ENCODE measurements around the gene RAX2. TPM values are rescaled to one million over a fixed set of nuclear protein-coding genes. Genes with fewer than 3 reads are reported as not detected.

The RAX2 gene
- total and polyA plus RNA-seq, 2 experiments from 2014 or later, result not detected

DNA sequence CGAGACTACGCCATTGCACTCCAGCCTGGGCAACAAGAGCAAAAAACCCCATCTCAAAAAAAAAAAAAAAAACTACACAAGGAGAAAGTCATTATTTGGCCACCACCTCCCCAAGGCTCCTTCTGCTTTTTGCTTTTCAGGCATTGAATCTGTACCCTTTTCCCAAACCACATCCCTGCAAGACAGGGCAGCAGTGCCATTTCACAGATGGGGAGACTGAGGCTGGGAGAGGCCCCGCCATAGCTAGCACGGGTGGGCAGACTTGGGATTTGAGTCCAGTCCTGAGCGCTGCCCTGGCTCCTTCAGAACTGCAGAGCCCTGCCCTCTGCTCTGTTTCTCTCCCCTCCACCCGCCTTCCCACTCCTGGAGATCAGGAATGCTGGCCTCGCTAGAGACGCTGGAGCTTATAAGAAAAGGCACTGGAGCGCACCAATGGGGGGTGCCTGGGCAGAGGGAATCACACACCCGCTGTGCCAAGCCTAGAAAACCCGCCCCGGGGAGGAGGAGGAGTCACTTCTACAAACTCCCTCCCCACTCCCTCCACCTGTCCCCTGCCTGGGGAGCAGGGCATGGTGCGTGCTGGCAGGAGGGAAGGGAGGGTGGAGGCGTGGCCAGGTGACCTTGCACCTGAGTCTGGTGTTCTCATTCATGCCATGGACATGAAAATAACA, 46.3 kb downstream of the RAX2 start:
- no peaks in the 10 kb centered on the region for H4K20me1 ChIP-seq (ENCODE audit: insufficient read depth)
- H3K4me2 ChIP-seq (ENCODE audit: unreplicated experiment), result no peak overlapping the region

DNA sequence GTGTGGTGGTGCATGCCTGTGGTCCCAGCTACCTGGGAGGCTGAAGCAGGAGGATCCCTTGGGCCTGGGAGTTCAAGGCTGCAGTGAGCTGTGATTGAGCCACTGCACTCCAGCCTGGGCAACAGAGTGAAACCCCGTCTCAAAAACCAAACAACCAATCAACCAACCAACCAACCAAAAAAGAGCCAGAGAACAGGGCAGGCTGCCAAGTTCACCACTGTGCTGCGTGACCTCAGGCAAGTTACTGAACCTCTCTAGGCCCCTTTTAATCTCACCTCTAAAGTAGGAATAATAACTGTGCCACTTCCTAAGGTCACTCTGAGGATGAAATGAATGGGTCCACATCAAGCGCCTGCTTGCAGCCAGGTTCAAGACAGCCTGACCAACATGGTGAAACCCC, 46.9 kb downstream of the RAX2 start:
- WGBS, 2 experiments (ENCODE audit: low coverage in 1 of 2, low lambda C conversion rate in 2 of 2, missing lambda C conversion rate in 2 of 2), result 74 to 77% methylated on average over 3 of the region's 3 CpGs

More for the DNA sequence above, 46.3 kb downstream of the RAX2 start:
- H3K9me2 ChIP-seq (ENCODE audit: insufficient read depth), result no peaks in the 10 kb centered on the region
- no peak overlapping the region for H2AFZ ChIP-seq
- H3K79me2 ChIP-seq (ENCODE audit: insufficient read depth), result no peaks in the 10 kb centered on the region
- H3F3A ChIP-seq (ENCODE audit: insufficient read depth), result no peaks in the 10 kb centered on the region
- H3K4me3 ChIP-seq, result no peak overlapping the region
- TF ChIP-seq EZH2 (IDR thresholded peaks at IDR 0.05; ENCODE audit: insufficient read depth, poor library complexity, severe bottlenecking) (no peak), EZH2phosphoT487 (IDR thresholded peaks at IDR 0.05; ENCODE audit: insufficient read depth, low read depth) (no peak)
- no peak overlapping the region for H3K27ac ChIP-seq
- no peaks in the 10 kb centered on the region for H3K36me3 ChIP-seq (ENCODE audit: low read depth)
- H3K9me3 ChIP-seq (ENCODE audit: low read depth), result no peaks in the 10 kb centered on the region
- WGBS, 2 experiments (ENCODE audit: low coverage in 1 of 2, low lambda C conversion rate in 2 of 2, missing lambda C conversion rate in 2 of 2), result 28 to 34% methylated on average over 14 of the region's 14 CpGs
- no peak for DNase-seq
- in situ Hi-C loops (cut with MboI), result no loop called here
- no peak overlapping the region for H3K9ac ChIP-seq
- no peaks in the 10 kb centered on the region for H3K4me1 ChIP-seq (ENCODE audit: insufficient read depth)
- H3K27me3 ChIP-seq (replicated peaks; ENCODE audit: insufficient read depth), result peaks cover 19% of the 10 kb centered on the region

DNA sequence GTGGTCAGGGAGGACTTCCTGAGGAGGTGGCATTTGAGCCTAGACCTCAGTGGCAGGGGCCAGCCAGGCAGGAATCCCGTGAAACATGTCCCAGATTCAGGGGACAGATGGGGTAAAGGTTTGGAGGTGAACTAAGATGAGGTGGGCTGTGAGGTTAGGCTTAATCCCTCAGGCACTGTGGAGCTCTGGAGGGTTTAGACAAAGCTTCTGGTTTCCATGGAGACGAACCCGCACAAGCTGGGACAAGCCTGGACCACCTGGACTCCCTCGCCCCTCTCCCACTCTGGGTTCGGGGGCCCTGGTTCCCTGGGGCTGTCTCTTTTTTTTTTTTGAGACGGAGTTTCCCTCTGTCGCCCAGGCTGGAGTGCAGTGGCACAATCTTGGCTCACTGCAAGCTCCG, 48.1 kb downstream of the RAX2 start:
- H3K9ac ChIP-seq, result no peak overlapping the region
- no peaks in the 10 kb centered on the region for H3K36me3 ChIP-seq (ENCODE audit: low read depth)
- peaks cover 19% of the 10 kb centered on the region for H3K27me3 ChIP-seq (replicated peaks; ENCODE audit: insufficient read depth)
- no peak for DNase-seq
- H3K27ac ChIP-seq, result no peak overlapping the region
- 10 to 17% methylated on average over 5 to 8 of the region's 8 CpGs for WGBS, 2 experiments (ENCODE audit: low coverage in 1 of 2, low lambda C conversion rate in 2 of 2, missing lambda C conversion rate in 2 of 2)
- in situ Hi-C loops (cut with MboI), result no loop called here
- H3K9me3 ChIP-seq (ENCODE audit: low read depth), result no peaks in the 10 kb centered on the region
- TF ChIP-seq EZH2 (IDR thresholded peaks at IDR 0.05; ENCODE audit: insufficient read depth, poor library complexity, severe bottlenecking) (no peak), EZH2phosphoT487 (IDR thresholded peaks at IDR 0.05; ENCODE audit: insufficient read depth, low read depth) (no peak)
- H3F3A ChIP-seq (ENCODE audit: insufficient read depth), result no peaks in the 10 kb centered on the region
- H2AFZ ChIP-seq, result no peak overlapping the region
- no peaks in the 10 kb centered on the region for H3K9me2 ChIP-seq (ENCODE audit: insufficient read depth)
- H3K4me1 ChIP-seq (ENCODE audit: insufficient read depth), result no peaks in the 10 kb centered on the region
- no peaks in the 10 kb centered on the region for H4K20me1 ChIP-seq (ENCODE audit: insufficient read depth)
- H3K79me2 ChIP-seq (ENCODE audit: insufficient read depth), result no peaks in the 10 kb centered on the region
- H3K4me3 ChIP-seq, result no peak overlapping the region
- H3K4me2 ChIP-seq (ENCODE audit: unreplicated experiment), result no peak overlapping the region

More for the DNA sequence above, 46.9 kb downstream of the RAX2 start:
- Histone ChIP-seq H4K20me1 (ENCODE audit: insufficient read depth) (no peaks in the 10 kb centered on the region), H3K4me3 (no peak overlapping the region), H3K36me3 (ENCODE audit: low read depth) (no peaks in the 10 kb centered on the region), H3K27me3 (replicated peaks; ENCODE audit: insufficient read depth) (peaks cover 19% of the 10 kb centered on the region), H3K79me2 (ENCODE audit: insufficient read depth) (no peaks in the 10 kb centered on the region), H3F3A (ENCODE audit: insufficient read depth) (no peaks in the 10 kb centered on the region), H3K9me2 (ENCODE audit: insufficient read depth) (no peaks in the 10 kb centered on the region), H3K4me2 (ENCODE audit: unreplicated experiment) (no peak overlapping the region), H3K27ac (no peak overlapping the region), H2AFZ (no peak overlapping the region), H3K4me1 (ENCODE audit: insufficient read depth) (no peaks in the 10 kb centered on the region), H3K9ac (no peak overlapping the region), H3K9me3 (ENCODE audit: low read depth) (no peaks in the 10 kb centered on the region)
- no peak for TF ChIP-seq EZH2 (IDR thresholded peaks at IDR 0.05; ENCODE audit: insufficient read depth, poor library complexity, severe bottlenecking)
- no peak for TF ChIP-seq EZH2phosphoT487 (IDR thresholded peaks at IDR 0.05; ENCODE audit: insufficient read depth, low read depth)
- DNase-seq, result no peak
- in situ Hi-C loops (cut with MboI), result no loop called here

DNA sequence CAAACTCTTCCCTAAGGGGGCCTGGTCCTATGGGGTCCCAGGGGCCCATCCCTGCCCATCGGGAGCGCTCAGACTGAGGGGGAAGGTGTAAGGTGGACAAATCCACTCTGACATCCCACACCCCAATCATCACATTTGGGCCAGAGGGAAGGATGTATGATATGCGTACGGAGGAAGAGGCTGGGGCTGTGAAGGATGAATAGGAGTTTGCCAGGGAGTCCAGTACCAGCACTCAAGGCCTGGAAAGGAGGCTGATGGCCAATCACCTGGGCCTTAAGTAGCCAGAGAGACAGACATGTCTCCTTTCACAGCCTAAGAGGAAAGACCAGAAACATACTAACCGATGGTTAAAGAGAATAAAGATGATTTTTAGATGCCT, 48.9 kb downstream of the RAX2 start:
- H3F3A ChIP-seq (ENCODE audit: insufficient read depth), result no peaks in the 10 kb centered on the region
- no peak for DNase-seq
- no peak overlapping the region for H3K9ac ChIP-seq
- no peaks in the 10 kb centered on the region for H3K9me3 ChIP-seq (ENCODE audit: low read depth)
- no peak overlapping the region for H3K4me2 ChIP-seq (ENCODE audit: unreplicated experiment)
- in situ Hi-C loops (cut with MboI), result no loop called here
- TF ChIP-seq EZH2phosphoT487 (IDR thresholded peaks at IDR 0.05; ENCODE audit: insufficient read depth, low read depth), result no peak
- TF ChIP-seq EZH2 (IDR thresholded peaks at IDR 0.05; ENCODE audit: insufficient read depth, poor library complexity, severe bottlenecking), result no peak
- no peak overlapping the region for H3K4me3 ChIP-seq
- no peaks in the 10 kb centered on the region for H3K9me2 ChIP-seq (ENCODE audit: insufficient read depth)
- H3K36me3 ChIP-seq (ENCODE audit: low read depth), result no peaks in the 10 kb centered on the region
- H4K20me1 ChIP-seq (ENCODE audit: insufficient read depth), result no peaks in the 10 kb centered on the region
- H3K79me2 ChIP-seq (ENCODE audit: insufficient read depth), result no peaks in the 10 kb centered on the region
- H2AFZ ChIP-seq, result no peak overlapping the region
- H3K27ac ChIP-seq, result no peak overlapping the region
- H3K4me1 ChIP-seq (ENCODE audit: insufficient read depth), result no peaks in the 10 kb centered on the region
- WGBS, 2 experiments (ENCODE audit: low coverage in 1 of 2, low lambda C conversion rate in 2 of 2, missing lambda C conversion rate in 2 of 2), result 55 to 60% methylated on average over 5 of the region's 5 CpGs
- H3K27me3 ChIP-seq (replicated peaks; ENCODE audit: insufficient read depth), result peaks cover 19% of the 10 kb centered on the region
